ENCODE measurements around the gene NCOA4. TPM values are rescaled to one million over a fixed set of nuclear protein-coding genes. Genes with fewer than 3 reads are reported as not detected.
"Not testable (repeated sequence)": the region's sequence is repeated elsewhere in the genome, so short reads cannot be mapped to it uniquely, and the experiment has no call there.

Gene NCOA4
- total RNA-seq, 1 experiment from 2014 or later = 61.7 TPM

DNA sequence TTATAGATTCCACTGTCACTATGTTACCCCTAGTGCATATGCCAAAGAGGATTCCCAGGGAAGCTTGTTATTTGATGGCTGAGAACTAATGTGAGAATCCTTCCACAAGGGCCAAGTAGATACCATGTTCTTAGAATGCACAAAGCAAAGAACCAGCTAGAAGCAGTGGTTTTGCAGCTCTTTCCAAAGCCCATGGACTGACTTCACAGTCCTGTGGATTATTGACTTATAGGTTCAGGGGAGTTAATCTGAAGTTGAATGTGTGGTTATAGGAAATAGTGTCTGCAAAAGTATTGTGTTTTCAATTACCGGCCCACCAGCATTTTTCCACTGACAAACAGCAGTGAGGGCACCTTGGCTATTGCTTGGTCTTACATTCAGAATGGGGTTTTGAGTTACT is 29.9 kb downstream of the NCOA4 start:
- DNase-seq = no peak
- TF ChIP-seq, protein P1, sequence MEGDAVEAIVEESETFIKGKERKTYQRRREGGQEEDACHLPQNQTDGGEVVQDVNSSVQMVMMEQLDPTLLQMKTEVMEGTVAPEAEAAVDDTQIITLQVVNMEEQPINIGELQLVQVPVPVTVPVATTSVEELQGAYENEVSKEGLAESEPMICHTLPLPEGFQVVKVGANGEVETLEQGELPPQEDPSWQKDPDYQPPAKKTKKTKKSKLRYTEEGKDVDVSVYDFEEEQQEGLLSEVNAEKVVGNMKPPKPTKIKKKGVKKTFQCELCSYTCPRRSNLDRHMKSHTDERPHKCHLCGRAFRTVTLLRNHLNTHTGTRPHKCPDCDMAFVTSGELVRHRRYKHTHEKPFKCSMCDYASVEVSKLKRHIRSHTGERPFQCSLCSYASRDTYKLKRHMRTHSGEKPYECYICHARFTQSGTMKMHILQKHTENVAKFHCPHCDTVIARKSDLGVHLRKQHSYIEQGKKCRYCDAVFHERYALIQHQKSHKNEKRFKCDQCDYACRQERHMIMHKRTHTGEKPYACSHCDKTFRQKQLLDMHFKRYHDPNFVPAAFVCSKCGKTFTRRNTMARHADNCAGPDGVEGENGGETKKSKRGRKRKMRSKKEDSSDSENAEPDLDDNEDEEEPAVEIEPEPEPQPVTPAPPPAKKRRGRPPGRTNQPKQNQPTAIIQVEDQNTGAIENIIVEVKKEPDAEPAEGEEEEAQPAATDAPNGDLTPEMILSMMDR (conservative IDR thresholded peaks at IDR 0.05; ENCODE audit: low read depth, low read length) = no peak
- H3K27me3 ChIP-seq (ENCODE audit: low read length) = no peaks in the 10 kb centered on the region
- no peak overlapping the region for H3K9ac ChIP-seq (ENCODE audit: low read length)
- BruUV-seq (replicated peaks) = no TSS peak
- H2AFZ ChIP-seq (ENCODE audit: low read length) = no peak overlapping the region
- peaks cover 2% of the 10 kb centered on the region; the same call in 1 of the 2 replicates for H3K4me1 ChIP-seq (ENCODE audit: insufficient read depth, low read length)
- H3F3A ChIP-seq (ENCODE audit: low read length, unreplicated experiment) = no peaks in the 10 kb centered on the region
- H3K9me3 ChIP-seq (ENCODE audit: low read length) = no peaks in the 10 kb centered on the region
- no peaks in the 10 kb centered on the region; the same call in 1 of the 2 replicates for H3K79me2 ChIP-seq (ENCODE audit: low read length)
- no peak overlapping the region for H3K27ac ChIP-seq (ENCODE audit: low read length)
- ChIA-PET CTCF (no interaction called here), POLR2A (ENCODE audit: unreplicated experiment) (no interaction called here)
- intact Hi-C loops (cut with micrococcal nuclease) = no loop called here
- no peak for ATAC-seq
- H3K4me3 ChIP-seq (ENCODE audit: low read length) = no peak overlapping the region
- H3K36me3 ChIP-seq (ENCODE audit: low read depth, low read length) = peaks cover 30% of the 10 kb centered on the region
- no peak overlapping the region for H3K4me2 ChIP-seq (ENCODE audit: low read length)
- no peaks in the 10 kb centered on the region for H4K20me1 ChIP-seq (ENCODE audit: low read length)
- no peaks in the 10 kb centered on the region for H3K9me2 ChIP-seq (replicated peaks; ENCODE audit: low read length)

DNA sequence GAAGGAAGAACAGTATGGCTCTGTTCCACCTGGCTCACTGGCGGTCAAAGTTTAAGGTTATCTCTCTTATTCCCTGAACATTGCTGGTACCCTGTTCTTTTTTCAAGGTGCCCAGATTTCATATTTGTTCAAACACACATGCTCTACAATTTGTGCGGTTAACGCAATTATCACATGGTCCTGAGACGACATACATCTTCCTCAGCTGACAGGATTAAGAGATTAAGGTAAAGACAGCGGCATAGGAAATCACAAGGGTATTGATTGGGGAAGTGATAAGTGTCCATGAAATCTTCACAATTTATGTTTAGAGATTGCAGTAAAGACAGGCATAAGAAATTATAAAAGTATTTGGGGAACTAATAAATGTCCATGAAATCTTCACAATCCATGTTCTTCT is 30.5 kb downstream of the NCOA4 start:
- H4K20me1 ChIP-seq (ENCODE audit: low read length); POLR2A ChIA-PET (ENCODE audit: unreplicated experiment); DNase-seq; H3F3A ChIP-seq (ENCODE audit: low read length, unreplicated experiment); H2AFZ ChIP-seq (ENCODE audit: low read length); H3K79me2 ChIP-seq (ENCODE audit: low read length); H3K27me3 ChIP-seq (ENCODE audit: low read length); H3K9ac ChIP-seq (ENCODE audit: low read length); BruUV-seq (replicated peaks); H3K9me3 ChIP-seq (ENCODE audit: low read length); H3K27ac ChIP-seq (ENCODE audit: low read length); H3K4me1 ChIP-seq (ENCODE audit: insufficient read depth, low read length); H3K9me2 ChIP-seq (replicated peaks; ENCODE audit: low read length); H3K4me3 ChIP-seq (ENCODE audit: low read length); H3K4me2 ChIP-seq (ENCODE audit: low read length); CTCF ChIA-PET; ATAC-seq; intact Hi-C loops (cut with micrococcal nuclease): not testable (repeated sequence)
- peaks cover 29% of the 10 kb centered on the region for H3K36me3 ChIP-seq (ENCODE audit: low read depth, low read length)

DNA sequence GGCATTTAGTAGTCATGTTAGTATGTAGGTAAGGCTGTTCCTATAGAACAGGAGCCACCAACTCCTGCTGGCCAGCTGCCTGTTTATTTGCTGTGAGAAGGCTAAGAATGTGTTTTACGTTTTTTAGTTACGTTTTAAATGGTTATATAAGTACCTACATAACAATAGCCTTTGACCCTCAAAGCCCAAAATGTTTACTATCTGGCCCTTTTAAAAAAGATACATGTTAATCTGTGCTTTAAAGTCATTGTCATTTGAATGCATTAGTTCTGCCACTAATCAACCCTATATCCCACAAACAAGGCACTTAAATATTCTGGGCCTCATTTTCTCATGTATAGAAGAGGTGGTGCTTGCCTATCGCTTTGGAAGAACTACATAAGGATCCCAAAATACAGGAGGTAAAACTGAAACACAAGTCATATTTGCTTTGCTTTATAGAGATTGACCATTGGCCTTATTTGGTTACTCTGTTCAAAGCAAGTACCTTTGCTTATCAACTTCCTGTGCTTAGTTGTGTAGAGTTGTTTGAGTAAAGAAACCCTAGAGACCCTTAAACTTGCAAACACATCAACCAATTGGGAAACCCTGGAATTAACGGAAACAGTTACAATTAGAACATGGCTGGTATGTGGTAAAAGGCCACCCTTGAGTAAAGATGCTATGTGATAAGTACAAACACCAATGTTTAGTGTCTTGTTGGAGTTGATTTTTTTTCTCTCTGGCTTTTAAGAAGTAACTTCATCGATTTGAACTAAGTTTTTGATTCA is 32.2 kb downstream of the NCOA4 start:
- no peak for ATAC-seq
- CTCF ChIA-PET = no interaction called here

More for the DNA sequence above, 32.2 kb downstream of the NCOA4 start:
- POLR2A ChIA-PET (ENCODE audit: unreplicated experiment) = no interaction called here
- Histone ChIP-seq H3K4me1 (ENCODE audit: insufficient read depth, low read length) (no peaks in the 10 kb centered on the region), H3K79me2 (ENCODE audit: low read length) (no peaks in the 10 kb centered on the region), H3K9ac (ENCODE audit: low read length) (no peak overlapping the region), H3K4me3 (ENCODE audit: low read length) (no peak overlapping the region), H3F3A (ENCODE audit: low read length, unreplicated experiment) (no peaks in the 10 kb centered on the region), H3K9me2 (replicated peaks; ENCODE audit: low read length) (no peaks in the 10 kb centered on the region), H3K27me3 (ENCODE audit: low read length) (no peaks in the 10 kb centered on the region), H3K27ac (ENCODE audit: low read length) (no peak overlapping the region), H4K20me1 (ENCODE audit: low read length) (no peaks in the 10 kb centered on the region), H3K9me3 (ENCODE audit: low read length) (no peaks in the 10 kb centered on the region), H3K4me2 (ENCODE audit: low read length) (no peak overlapping the region), H2AFZ (ENCODE audit: low read length) (no peak overlapping the region), H3K36me3 (ENCODE audit: low read depth, low read length) (peaks cover 20% of the 10 kb centered on the region)
- intact Hi-C loops (cut with micrococcal nuclease) = no loop called here
- TF ChIP-seq EZH2phosphoT487 (IDR thresholded peaks at IDR 0.05; ENCODE audit: borderline replicate concordance, low read length) (no peak), EZH2 (IDR thresholded peaks at IDR 0.05; ENCODE audit: low read length, unreplicated experiment) (no peak)
- TF ChIP-seq, protein P1 (conservative IDR thresholded peaks at IDR 0.05; ENCODE audit: low read depth, low read length) = no peak
- no TSS peak for BruUV-seq (replicated peaks)
- DNase-seq = no peak
